KMS-11 (cell line): ENCODE data around the gene TNFSF18.

Source experiments
- H2AFZ ChIP-seq: fragments of 200-600 bp; sonication (generic); 2 replicates; pipeline ENCODE4 v1.6.1; 2016; ENCODE audit warnings: antibody characterized with exemption, mixed run types, low read depth
- H3K27ac ChIP-seq: fragments of 200-600 bp; sonication (generic); 2 replicates; pipeline ENCODE4 v1.6.1; 2016; ENCODE audit warnings: mild to moderate bottlenecking, mixed run types
- H3K27me3 ChIP-seq: fragments of 200-600 bp; sonication (generic); 2 replicates; pipeline ENCODE4 v1.6.1; 2017; ENCODE audit warnings: mild to moderate bottlenecking, low read depth, mixed run types, moderate library complexity; ENCODE audit not compliant: insufficient read depth
- H3K36me3 ChIP-seq: fragments of 200-600 bp; sonication (generic); 2 replicates; pipeline ENCODE4 v1.6.1; 2017; ENCODE audit warnings: mild to moderate bottlenecking, mixed run types; ENCODE audit not compliant: insufficient read depth
- H3K4me1 ChIP-seq: fragments of 200-600 bp; sonication (generic); 2 replicates; pipeline ENCODE4 v1.6.1; 2016; ENCODE audit warnings: mild to moderate bottlenecking, low read depth, mixed run types; ENCODE audit not compliant: poor library complexity, severe bottlenecking
- H3K4me2 ChIP-seq: fragments of 200-600 bp; sonication (generic); 2 replicates; pipeline ENCODE4 v1.7.0; 2016; ENCODE audit warnings: mild to moderate bottlenecking, mixed run types
- H3K4me3 ChIP-seq: fragments of 200-600 bp; sonication (generic); IDR thresholded peaks from 2 replicates; pipeline ENCODE4 v1.6.1; 2017; ENCODE audit warnings: low read depth, low read length, mixed read lengths; ENCODE audit not compliant: insufficient read depth
- H3K79me2 ChIP-seq: fragments of 200-600 bp; sonication (generic); 2 replicates; pipeline ENCODE4 v1.6.1; 2016; ENCODE audit warnings: low read depth, mixed run types; ENCODE audit not compliant: insufficient read depth
- H3K9ac ChIP-seq: fragments of 200-600 bp; sonication (generic); 2 replicates; pipeline ENCODE4 v1.6.1; 2016; ENCODE audit warnings: mild to moderate bottlenecking, mixed run types
- H4K20me1 ChIP-seq: fragments of 200-600 bp; sonication (generic); 2 replicates; pipeline ENCODE4 v1.6.1; 2016; ENCODE audit warnings: mild to moderate bottlenecking, mixed run types; ENCODE audit not compliant: insufficient read depth
- TF ChIP-seq, protein P1 (sequence below): fragments of 200-600 bp; sonication (generic); conservative IDR thresholded peaks from 2 replicates; pipeline ENCODE4 v1.6.1; 2017; ENCODE audit warnings: low read depth, mild to moderate bottlenecking, antibody characterized with exemption, low read length, moderate library complexity, mixed read lengths

Gene TNFSF18

DNA sequence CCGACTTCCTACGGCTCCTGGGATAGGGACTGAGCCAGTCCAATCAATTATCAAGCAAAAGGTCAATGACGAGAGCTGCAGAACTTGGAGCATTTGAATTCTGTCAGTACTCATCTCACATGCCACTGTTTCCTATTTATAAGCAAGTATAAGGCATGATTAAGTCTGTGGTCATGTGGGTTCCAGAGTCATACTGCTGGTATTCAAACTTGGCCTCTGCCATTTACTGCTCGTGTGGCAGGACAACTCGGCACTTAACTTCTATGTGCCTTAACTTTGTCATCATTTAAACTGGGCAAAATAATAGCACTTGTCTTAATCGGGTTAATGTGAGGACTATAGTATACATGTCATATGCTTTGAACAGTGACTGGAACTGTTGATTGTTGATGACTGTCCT lies 44.9 kb upstream of the TNFSF18 start:
- TF ChIP-seq, protein P1, sequence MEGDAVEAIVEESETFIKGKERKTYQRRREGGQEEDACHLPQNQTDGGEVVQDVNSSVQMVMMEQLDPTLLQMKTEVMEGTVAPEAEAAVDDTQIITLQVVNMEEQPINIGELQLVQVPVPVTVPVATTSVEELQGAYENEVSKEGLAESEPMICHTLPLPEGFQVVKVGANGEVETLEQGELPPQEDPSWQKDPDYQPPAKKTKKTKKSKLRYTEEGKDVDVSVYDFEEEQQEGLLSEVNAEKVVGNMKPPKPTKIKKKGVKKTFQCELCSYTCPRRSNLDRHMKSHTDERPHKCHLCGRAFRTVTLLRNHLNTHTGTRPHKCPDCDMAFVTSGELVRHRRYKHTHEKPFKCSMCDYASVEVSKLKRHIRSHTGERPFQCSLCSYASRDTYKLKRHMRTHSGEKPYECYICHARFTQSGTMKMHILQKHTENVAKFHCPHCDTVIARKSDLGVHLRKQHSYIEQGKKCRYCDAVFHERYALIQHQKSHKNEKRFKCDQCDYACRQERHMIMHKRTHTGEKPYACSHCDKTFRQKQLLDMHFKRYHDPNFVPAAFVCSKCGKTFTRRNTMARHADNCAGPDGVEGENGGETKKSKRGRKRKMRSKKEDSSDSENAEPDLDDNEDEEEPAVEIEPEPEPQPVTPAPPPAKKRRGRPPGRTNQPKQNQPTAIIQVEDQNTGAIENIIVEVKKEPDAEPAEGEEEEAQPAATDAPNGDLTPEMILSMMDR, result no peak
- Histone ChIP-seq H3K27ac (no peak overlapping the region), H2AFZ (no peak overlapping the region), H3K4me2 (no peak overlapping the region), H3K4me1 (no peaks in the 10 kb centered on the region), H3K4me3 (no peak overlapping the region), H3K9ac (no peak overlapping the region), H4K20me1 (no peaks in the 10 kb centered on the region), H3K27me3 (no peaks in the 10 kb centered on the region), H3K36me3 (no peaks in the 10 kb centered on the region), H3K79me2 (no peaks in the 10 kb centered on the region)

DNA sequence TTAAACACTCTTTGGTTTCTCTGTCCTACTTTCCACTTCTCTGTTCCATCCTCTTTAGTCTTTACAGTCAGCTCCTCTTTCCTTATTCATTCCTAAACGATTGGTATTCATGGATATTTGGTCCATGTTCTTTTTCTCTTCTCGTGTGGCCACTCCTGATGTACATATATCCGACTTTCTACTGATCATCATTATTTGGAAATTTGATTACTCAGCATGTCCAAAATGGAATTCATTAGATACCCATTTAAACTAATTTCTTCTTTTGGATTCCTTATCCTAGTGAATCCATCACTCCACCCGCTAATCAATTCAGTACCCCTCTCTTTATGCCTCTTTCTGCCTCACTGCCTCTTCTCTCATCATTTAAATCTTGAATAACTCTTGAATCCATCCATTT lies 43.8 kb upstream of the TNFSF18 start:
- H4K20me1 ChIP-seq, result no peaks in the 10 kb centered on the region
- no peaks in the 10 kb centered on the region for H3K27me3 ChIP-seq
- no peaks in the 10 kb centered on the region for H3K4me1 ChIP-seq
- no peak overlapping the region for H2AFZ ChIP-seq
- H3K79me2 ChIP-seq, result no peaks in the 10 kb centered on the region
- no peak overlapping the region for H3K27ac ChIP-seq
- TF ChIP-seq, protein P1, result no peak
- no peaks in the 10 kb centered on the region for H3K36me3 ChIP-seq
- H3K9ac ChIP-seq, result no peak overlapping the region
- no peak overlapping the region for H3K4me2 ChIP-seq
- no peak overlapping the region for H3K4me3 ChIP-seq

DNA sequence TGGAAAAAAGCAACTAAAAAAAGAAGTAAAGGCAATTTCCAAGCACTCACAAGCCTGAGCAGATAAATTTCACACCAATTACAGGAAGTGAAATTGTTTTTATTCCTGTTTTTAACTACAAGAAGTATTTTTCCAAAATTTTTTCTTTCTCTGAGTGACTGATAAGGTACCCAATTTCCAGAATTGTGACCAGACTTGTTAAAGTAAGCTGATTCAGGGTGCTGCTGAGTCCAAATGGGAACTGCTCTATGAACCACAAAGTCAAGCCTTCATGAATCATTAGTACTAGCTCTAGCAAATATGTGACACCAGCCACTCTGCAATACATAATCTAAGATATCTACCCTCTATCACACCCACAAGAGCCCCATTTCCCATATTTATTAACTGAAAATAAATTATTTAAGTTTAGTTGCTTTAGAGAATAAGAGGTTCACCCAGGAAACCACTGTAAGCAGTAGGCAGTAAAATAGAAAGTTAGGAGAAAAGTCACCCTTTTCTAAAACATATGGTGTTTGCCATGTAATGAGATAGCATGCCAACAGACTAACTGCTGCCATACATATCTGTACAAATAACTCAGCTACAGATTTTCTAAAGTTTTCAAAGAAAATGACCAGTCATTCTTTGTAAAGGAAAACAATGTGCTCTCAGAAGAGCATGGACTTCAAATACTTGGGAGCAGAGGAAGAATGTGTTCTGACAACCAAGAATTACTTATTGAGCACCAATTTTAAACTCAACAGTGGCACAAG lies 43.1 kb upstream of the TNFSF18 start:
- Histone ChIP-seq H3K4me1 (no peaks in the 10 kb centered on the region), H3K4me3 (no peak overlapping the region), H3K9ac (no peak overlapping the region), H3K27me3 (no peaks in the 10 kb centered on the region), H3K36me3 (no peaks in the 10 kb centered on the region), H3K4me2 (no peak overlapping the region), H4K20me1 (no peaks in the 10 kb centered on the region), H3K79me2 (no peaks in the 10 kb centered on the region), H2AFZ (no peak overlapping the region), H3K27ac (no peak overlapping the region)
- TF ChIP-seq, protein P1, result no peak

DNA sequence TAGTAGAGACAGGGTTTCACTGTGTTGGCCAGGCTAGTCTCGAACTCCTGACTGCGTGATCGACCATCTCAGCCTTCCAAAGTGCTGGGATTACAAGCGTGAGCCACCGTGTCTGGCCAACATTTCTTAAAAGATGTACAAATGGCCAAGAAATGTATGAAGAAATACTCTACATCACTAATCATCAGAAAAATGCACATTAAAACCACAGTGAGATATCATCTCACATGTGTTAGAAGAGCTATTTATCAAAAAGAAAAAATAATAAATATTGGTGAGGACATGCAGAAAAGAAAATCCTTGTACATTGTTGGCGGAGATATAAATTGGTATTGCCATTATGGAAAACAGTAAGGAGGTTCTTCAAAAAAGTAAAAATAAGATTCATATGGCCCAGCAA lies 33.6 kb upstream of the TNFSF18 start:
- Histone ChIP-seq H4K20me1 (no peaks in the 10 kb centered on the region), H3K27me3 (no peaks in the 10 kb centered on the region), H3K4me3 (no peak overlapping the region), H2AFZ (no peak overlapping the region), H3K27ac (no peak overlapping the region), H3K36me3 (no peaks in the 10 kb centered on the region), H3K79me2 (no peaks in the 10 kb centered on the region), H3K9ac (no peak overlapping the region), H3K4me1 (no peaks in the 10 kb centered on the region), H3K4me2 (no peak overlapping the region)
- TF ChIP-seq, protein P1, result no peak
